Ascending aorta (tissue), 2 donors: Measurements from ENCODE around the gene SMG6. TPM values are rescaled to one million over a fixed set of nuclear protein-coding genes. Genes with fewer than 3 reads are reported as not detected.

Experiments
- DNase-seq, 2 donors: peaks; one replicate each; pipeline ENCODE4 v3.0.0-alpha.2; 2019; ENCODE audit warnings: low spot score in 2 of 2
- H3K27ac ChIP-seq, 2 donors: fragments of 200-600 bp; sonication (generic); one replicate each; pipeline ENCODE4 v1.5.1; 2016 to 2017; ENCODE audit warnings: mild to moderate bottlenecking in 1 of 2
- H3K27me3 ChIP-seq: fragments of 200-600 bp; sonication (generic); one replicate; pipeline ENCODE4 v1.5.1; 2017
- H3K36me3 ChIP-seq, 2 donors: fragments of 200-600 bp; sonication (generic); one replicate each; pipeline ENCODE4 v1.5.1; 2016
- H3K4me1 ChIP-seq, 2 donors: fragments of 200-600 bp; sonication (generic); one replicate each; pipeline ENCODE4 v1.5.1; 2016 to 2017; ENCODE audit warnings: mild to moderate bottlenecking in 1 of 2
- H3K4me3 ChIP-seq, 2 donors: fragments of 200-600 bp; sonication (generic); one replicate each; pipeline ENCODE4 v1.5.1; 2016 to 2017; ENCODE audit warnings: mild to moderate bottlenecking in 1 of 2
- H3K9me3 ChIP-seq, 2 donors: fragments of 200-600 bp; sonication (generic); one replicate each; pipeline ENCODE4 v1.5.1; 2016
- CTCF ChIP-seq, 3 experiments: fragments of 200-600 bp in 2 of 3; fragments of 450-650 bp in 1 of 3; sonication (generic) in 2 of 3; IDR thresholded peaks; one replicate each; pipeline ENCODE4 v1.5.1; 2016 to 2019; ENCODE audit warnings: antibody characterized with exemption in 3 of 3, mild to moderate bottlenecking in 1 of 3, moderate library complexity in 1 of 3
- intact Hi-C: fragments of 100-400 bp; cut with DNase I; formaldehyde crosslinking; loops from one replicate; pipeline ENCODE4 v1.15.1; 2023
- total RNA-seq: library from RNA; depleted of rRNA; stranded (reverse); fragments of >200 nt; gene quantifications from one replicate; pipeline ENCODE4 v1.1.0, GENCODE V29; 2016

The SMG6 gene
- total RNA-seq, 1 donor from 2014 or later, result 50.8 TPM

GRCh38 chr17:2108170-2108569, 195.4 kb downstream of the SMG6 start:
- H3K4me1 ChIP-seq, result peaks cover 10 to 22% of the 10 kb centered on the region in 2 donors
- intact Hi-C loops, result loop anchor here (5.0 kb wide), 2 partner anchors 64 to 129 kb away; no protein-coding TSS in a partner anchor
- TF ChIP-seq CTCF (IDR thresholded peaks at IDR 0.05), result no peak
- H3K27me3 ChIP-seq, result no peaks in the 10 kb centered on the region
- no peaks in the 10 kb centered on the region for H3K9me3 ChIP-seq
- H3K4me3 ChIP-seq, result no peak overlapping the region
- DNase-seq, result no peak
- no peaks in the 10 kb centered on the region for H3K36me3 ChIP-seq
- peak overlapping the region; percentile 51 to 76 for H3K27ac ChIP-seq

- Histone ChIP-seq H3K27ac (peak overlapping the region; percentile 51 to 76), H3K36me3 (no peaks in the 10 kb centered on the region), H3K9me3 (no peaks in the 10 kb centered on the region), H3K4me1 (peaks cover 10 to 22% of the 10 kb centered on the region in 2 donors), H3K27me3 (no peaks in the 10 kb centered on the region), H3K4me3 (no peak overlapping the region)
- DNase-seq, result no peak
- intact Hi-C loops, result loop anchor here (5.0 kb wide), 2 partner anchors 65 to 130 kb away; no protein-coding TSS in a partner anchor
- no peak for TF ChIP-seq CTCF (IDR thresholded peaks at IDR 0.05)
Observed at GRCh38 chr17:2107506-2107905, 196.1 kb downstream of the SMG6 start.

- H3K4me3 ChIP-seq, result no peak overlapping the region
- TF ChIP-seq CTCF (IDR thresholded peaks at IDR 0.05), result no peak
- intact Hi-C loops, result loop anchor here (5.0 kb wide), 2 partner anchors 65 to 130 kb away; no protein-coding TSS in a partner anchor
- H3K27me3 ChIP-seq, result no peaks in the 10 kb centered on the region
- H3K9me3 ChIP-seq, result no peaks in the 10 kb centered on the region
- peak overlapping the region; percentile 51 to 76 for H3K27ac ChIP-seq
- H3K36me3 ChIP-seq, result no peaks in the 10 kb centered on the region
- peaks cover 10 to 22% of the 10 kb centered on the region in 2 donors for H3K4me1 ChIP-seq
- DNase-seq, result no peak
Observed at GRCh38 chr17:2107050-2107449, 196.5 kb downstream of the SMG6 start.

- no peak overlapping the region for H3K4me3 ChIP-seq
- no peaks in the 10 kb centered on the region for H3K27me3 ChIP-seq
- peak overlapping the region; percentile 51 to 76 for H3K27ac ChIP-seq
- H3K4me1 ChIP-seq, result peaks cover 10 to 22% of the 10 kb centered on the region in 2 donors
- TF ChIP-seq CTCF (IDR thresholded peaks at IDR 0.05), result no peak
- intact Hi-C loops, result loop anchor here (5.0 kb wide), 2 partner anchors 66 to 131 kb away; no protein-coding TSS in a partner anchor
- H3K9me3 ChIP-seq, result no peaks in the 10 kb centered on the region
- no peak for DNase-seq
- H3K36me3 ChIP-seq, result no peaks in the 10 kb centered on the region
Observed at GRCh38 chr17:2106308-2106955, 197.2 kb downstream of the SMG6 start.

- TF ChIP-seq CTCF (IDR thresholded peaks at IDR 0.05), result no peak
- Histone ChIP-seq H3K9me3 (no peaks in the 10 kb centered on the region), H3K4me3 (no peak overlapping the region), H3K36me3 (no peaks in the 10 kb centered on the region), H3K27ac (peak overlapping the region in 1 of 2 donors; percentile 76), H3K27me3 (no peaks in the 10 kb centered on the region), H3K4me1 (peaks cover 10 to 22% of the 10 kb centered on the region in 2 donors)
- intact Hi-C loops, result loop anchor here (5.0 kb wide), 2 partner anchors 67 to 132 kb away; no protein-coding TSS in a partner anchor
- no peak for DNase-seq
Observed at GRCh38 chr17:2105663-2106062, 197.9 kb downstream of the SMG6 start.
